Transverse colon (tissue), 4 donors: ENCODE results near the gene SGCE.

Experiments used
- POLR2AphosphoS5 ChIP-seq, 3 donors: sonication (generic); formaldehyde crosslinking; IDR thresholded peaks; one replicate each; pipeline ENCODE4 v1.6.1; 2016; ENCODE audit warnings: antibody characterized with exemption in 3 of 3
- TF ChIP-seq, protein P1 (sequence below), 5 experiments: fragments of 200-600 bp in 3 of 5; fragments of 450-650 bp in 2 of 5; sonication (generic) in 3 of 5; IDR thresholded peaks; 1 replicate in 2 of 5; 2 replicates in 3 of 5; pipeline ENCODE4 v1.5.1; 2016 to 2017; ENCODE audit warnings: antibody characterized with exemption in 5 of 5, inconsistent platforms in 3 of 5, mild to moderate bottlenecking in 2 of 5, moderate library complexity in 1 of 5

DNA sequence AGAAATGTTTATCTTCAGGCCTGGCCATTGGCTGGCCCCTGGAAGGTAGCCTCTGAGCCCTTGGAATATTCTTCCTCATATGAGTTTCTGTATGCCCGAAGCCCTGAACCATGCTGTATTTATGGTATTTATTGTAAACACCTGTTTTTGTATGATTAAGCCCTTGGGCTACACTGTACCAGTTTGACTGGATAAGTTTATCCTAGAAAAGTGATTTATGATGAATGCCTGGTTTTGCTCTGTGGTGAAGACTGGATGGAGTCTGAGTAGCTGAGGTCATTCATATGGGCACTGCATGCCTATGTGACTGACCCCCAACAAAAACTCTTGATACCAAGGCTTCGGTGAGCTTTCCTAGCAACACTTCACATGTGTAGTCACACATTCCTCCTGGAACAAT is 79.6 kb downstream of the SGCE start:
- no peak for TF ChIP-seq POLR2AphosphoS5 (IDR thresholded peaks at IDR 0.05)
- TF ChIP-seq, protein P1, sequence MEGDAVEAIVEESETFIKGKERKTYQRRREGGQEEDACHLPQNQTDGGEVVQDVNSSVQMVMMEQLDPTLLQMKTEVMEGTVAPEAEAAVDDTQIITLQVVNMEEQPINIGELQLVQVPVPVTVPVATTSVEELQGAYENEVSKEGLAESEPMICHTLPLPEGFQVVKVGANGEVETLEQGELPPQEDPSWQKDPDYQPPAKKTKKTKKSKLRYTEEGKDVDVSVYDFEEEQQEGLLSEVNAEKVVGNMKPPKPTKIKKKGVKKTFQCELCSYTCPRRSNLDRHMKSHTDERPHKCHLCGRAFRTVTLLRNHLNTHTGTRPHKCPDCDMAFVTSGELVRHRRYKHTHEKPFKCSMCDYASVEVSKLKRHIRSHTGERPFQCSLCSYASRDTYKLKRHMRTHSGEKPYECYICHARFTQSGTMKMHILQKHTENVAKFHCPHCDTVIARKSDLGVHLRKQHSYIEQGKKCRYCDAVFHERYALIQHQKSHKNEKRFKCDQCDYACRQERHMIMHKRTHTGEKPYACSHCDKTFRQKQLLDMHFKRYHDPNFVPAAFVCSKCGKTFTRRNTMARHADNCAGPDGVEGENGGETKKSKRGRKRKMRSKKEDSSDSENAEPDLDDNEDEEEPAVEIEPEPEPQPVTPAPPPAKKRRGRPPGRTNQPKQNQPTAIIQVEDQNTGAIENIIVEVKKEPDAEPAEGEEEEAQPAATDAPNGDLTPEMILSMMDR (IDR thresholded peaks at IDR 0.05) = no peak
